Embryonic facial prominence (tissue), 1 donor: ENCODE data around the gene DLG4.
"Not testable (repeated sequence)": the region's sequence is repeated elsewhere in the genome, so short reads cannot be mapped to it uniquely, and the experiment has no call there.

Source experiments
- DNase-seq: peaks from one replicate; pipeline ENCODE4 v3.0.0-alpha.2; 2016; ENCODE audit errors: extremely low spot score

DLG4 gene

DNA sequence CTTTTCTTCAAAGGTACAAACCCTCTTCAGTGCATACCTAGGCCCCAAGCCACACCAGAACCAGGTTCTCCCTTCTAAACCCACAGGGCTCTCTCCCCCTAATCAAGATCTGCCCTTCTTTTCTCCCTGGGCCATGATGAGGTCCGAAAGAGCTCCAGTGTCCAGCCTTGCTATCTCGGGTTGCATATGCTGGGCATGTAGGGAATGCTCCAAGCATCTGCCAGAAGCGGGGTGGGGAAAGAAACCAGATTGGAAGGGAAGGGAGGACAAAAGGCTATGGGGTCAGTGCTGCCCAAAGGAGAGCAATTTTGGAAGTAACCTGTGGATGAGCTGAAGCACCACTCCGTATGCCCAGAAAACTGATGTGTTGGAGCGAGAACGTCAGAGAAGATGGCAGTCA lies 29.6 kb upstream of the DLG4 start:
- no peak for DNase-seq

DNA sequence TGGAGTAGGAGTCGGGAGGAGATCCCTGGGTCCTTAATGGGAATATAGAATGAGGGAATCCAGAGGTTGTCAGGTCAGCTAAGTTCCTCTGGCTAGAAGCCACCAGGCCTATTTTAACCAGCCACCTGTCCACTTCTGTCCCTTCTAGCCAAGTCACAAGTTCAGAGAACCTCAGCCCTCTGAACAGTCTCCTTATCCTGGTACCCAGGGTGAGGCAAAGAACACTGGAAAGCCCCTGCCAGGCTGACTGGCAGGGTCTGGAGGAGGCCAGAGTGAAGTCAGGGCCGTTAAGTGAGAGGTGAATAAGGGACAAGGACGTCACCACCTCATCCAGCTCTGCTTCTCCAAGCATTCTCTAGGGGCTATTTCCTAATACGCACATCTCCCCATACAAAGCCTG lies 29.2 kb upstream of the DLG4 start:
- DNase-seq = no peak

DNA sequence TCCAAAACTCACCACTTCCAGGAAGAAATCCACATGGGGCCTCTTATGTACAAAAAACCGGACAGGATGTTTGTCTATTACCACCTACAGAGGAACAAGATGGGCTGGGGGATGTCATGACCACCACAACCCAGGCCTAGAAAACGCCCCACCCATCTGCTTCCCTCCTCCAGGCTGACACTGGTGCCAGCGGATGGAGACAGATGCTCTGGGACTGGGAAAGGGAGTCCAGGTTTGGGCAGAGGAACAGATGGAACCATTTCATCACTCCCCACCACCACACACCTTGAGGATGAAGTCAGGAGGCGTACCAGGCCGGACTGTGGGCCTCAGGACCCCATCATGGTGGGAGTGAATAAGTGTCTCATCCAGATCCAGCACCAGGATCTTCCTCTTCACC lies 27.1 kb upstream of the DLG4 start:
- no peak for DNase-seq

DNA sequence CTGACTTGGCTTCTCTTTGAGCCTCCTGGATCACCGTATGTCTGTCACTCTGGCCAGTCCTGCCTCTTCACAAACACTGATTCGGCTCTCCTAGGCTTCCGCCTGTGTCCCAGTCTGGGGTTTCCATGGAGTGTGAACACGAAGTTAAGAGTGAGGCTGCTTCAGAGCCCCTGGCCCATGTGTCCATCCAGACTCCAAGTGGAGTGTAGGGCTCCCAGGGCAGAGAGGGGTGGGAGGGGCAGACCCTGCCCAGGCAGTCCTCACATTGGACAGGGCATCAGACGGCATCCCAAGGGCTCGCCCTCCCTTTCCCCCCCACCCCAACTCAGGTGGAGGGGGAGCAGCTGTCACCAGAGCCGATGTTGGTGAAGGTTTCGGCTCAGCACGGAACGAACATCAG lies 24.2 kb upstream of the DLG4 start:
- not testable (repeated sequence) for DNase-seq

DNA sequence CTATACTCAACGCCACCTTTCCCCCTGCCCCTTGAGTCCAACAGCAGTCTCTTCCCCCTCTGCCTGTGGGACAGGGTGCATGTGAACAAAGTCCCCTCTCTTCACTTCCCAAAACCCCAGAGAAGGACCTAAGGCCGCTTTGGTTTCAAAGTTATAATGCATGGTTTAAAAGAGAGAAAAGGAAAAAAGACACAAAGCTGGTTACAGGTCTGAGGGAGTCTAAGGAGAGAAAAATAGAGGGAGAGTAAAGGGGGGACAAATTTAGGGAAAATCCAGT lies 23.8 kb upstream of the DLG4 start:
- DNase-seq = no peak

DNA sequence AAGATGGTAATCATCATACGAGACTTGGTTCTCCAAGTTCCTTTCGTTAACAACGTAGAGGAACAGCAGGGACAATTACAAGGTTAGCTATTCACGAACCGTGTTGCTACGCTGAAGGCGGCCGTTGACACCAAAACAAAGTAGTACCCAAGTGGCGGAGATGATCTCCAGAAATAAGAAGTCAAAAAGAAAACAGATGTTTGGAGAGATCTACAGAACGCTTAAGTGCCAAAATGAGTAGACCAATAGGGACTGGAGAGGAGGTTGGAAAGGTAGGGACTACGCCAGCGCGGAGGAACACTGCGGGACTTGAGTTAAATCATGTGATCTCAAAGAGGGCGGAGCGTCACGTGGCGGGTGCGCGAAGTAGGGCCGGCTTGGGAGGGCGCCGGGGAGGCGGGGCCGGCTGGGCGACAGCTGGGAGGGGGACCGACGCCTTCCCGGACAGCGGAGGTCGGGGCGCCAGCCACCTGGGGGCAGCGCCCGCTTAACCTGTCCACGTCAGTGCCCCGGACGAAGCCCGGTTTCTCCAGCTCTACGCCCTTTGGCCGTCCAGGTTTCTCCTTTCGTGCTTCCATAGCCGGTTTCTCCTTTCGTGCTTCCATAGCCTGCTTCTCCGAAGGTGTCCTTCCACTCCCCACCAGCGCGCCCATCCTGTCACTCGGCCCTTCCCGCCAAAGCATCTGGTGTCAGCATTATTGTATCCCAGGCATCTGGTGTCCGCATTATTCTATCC lies 23.2 kb upstream of the DLG4 start:
- peak; percentile 93 for DNase-seq

DNA sequence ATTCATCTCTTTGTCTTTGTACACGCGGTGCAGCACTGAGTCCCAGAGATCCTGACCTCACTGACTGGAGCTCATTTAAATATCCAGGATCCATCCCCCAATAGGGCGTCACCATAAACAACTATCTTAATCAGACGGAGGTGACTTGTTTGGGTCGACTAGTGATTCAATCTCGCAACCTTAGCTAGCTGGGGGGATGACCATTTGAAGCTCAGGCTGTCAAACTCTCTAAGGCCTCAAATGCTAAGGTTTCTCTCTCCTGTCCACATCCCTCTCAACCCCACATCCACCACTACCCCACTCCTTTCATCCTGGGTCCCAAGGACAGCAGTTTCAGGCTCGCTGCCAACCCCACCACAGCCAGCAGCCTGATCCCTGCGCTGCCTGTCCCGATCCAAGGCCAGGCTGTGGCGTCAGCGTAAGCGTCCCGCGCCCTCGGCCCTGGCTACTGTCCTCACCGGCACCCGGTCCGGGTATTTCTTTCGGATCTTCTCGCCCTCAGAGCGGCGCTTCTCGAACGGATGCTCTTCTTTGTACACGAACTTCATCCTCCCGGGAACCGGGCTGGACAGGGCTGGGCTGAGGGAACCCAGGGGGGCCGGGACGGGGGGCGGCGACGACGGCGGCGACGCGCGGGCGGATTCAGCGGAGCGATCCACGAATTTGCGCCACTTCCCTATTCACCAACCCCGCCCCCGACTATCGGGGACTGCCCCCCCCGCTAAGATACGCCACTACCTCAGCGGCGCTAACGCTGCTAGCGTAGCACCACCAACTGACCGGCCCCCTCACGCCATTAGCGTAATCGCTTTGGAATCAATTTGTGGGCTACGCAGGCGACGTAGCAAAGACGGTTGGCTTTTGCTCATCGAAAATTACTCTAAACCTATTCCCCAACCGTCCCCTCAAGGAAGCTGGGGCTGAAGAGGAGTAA lies 22.4 kb upstream of the DLG4 start, which contains the start of gene GABARAP:
GABARAP (minus strand) TSS at position 667 of the 934 bp plus-strand sequence; CDS start at position 548, 119 bp downstream.
- DNase-seq = peak; percentile 84

DNA sequence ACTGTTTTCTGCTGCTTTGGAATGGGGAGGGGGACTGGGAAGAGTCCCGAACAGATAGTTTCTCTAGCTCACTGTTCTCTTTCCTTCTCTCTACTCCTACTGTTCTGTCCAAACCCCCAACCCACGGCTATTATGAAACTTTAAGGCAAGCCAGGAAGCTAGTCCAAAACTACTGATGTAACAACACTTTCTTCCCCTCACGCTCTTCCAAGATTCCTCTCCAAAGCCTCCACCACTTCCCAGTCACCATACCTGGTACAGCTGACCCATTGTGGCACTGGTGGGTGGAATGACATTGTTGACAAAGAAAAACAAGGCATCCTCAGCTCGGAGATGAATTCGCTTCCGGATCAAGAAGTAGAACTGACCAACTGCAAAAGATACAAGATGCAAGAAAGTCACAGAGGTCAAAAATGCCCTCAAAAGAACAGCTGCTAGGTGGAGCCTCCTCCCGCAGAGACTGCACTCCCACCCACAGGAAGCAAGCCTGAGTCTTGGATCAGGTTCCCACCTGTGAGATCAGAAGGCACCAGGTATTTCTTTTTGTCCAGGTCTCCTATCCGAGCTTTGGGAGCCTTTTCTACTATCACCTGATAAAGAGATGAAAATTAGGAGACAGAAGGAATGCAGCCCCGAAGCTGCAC lies 21.6 kb upstream of the DLG4 start:
- no peak for DNase-seq

DNA sequence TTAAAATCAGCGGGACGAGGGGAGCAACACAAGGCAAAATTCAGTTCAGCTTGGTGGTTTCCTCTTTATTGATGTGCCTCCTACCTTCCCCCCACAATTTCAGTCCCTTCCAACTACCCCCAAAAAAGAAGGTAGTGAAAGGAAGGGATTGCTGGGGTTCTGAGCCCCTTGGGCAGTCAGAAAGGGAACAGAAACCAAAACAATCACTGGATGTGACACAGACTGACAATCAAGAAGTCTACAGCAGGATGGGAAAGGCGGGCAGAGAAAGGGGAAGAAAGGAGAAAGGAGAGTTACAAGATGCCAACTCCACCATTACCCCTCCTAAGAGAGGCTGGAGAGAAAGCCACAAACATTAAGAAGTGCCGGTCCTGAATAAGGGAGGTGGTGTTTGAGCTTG lies 20.7 kb upstream of the DLG4 start:
- DNase-seq = no peak

DNA sequence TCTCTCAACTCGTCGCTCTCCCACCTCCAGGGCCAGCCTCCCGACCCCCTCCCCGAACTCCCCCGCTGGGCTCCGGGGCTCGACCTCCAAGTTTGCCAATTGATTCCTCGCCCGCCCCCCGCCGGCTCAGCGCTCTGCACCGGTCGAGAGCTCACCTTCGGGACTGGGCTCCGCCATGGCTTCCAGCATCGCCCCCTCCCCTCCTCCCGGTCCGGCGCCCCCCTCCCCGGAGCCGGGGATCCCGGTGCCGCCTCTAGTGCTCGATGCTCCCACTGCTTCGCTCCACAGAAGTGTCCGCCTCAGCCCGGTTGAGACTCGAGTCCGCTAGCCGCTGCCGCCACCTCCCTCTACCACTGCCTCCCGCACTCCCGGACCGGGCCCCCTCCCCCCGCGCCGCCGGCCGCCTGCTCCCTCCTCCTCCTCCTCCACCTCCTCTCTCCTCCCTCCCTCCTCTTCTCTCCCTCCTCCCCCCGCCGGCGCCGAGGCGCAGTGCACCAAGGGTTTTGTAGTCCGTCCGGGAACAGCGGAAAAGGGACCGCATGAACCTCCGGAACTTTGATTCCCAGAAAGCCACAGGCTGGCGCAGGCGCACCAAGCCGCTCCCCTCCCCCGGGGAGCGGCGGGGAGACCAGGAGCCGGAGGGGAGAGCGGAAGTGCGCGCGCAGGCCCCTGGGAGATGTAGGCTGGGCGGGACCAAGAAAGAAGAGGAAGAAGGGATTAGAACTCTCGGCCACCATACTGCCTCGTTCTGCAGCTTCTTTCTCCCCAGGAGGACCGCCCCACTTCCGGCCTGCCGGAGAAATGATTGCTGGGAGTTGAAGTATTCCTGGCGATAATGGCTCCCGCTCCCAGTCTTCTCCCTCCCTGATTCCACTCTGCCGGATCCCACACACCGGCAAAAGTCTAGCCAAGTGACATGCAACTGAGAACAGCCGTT lies 19.7 kb upstream of the DLG4 start, which contains the start of gene PHF23:
PHF23 (minus strand) TSS at position 367 of the 937 bp plus-strand sequence; CDS start at position 189, 178 bp downstream.
- DNase-seq = peak; percentile 99

DNA sequence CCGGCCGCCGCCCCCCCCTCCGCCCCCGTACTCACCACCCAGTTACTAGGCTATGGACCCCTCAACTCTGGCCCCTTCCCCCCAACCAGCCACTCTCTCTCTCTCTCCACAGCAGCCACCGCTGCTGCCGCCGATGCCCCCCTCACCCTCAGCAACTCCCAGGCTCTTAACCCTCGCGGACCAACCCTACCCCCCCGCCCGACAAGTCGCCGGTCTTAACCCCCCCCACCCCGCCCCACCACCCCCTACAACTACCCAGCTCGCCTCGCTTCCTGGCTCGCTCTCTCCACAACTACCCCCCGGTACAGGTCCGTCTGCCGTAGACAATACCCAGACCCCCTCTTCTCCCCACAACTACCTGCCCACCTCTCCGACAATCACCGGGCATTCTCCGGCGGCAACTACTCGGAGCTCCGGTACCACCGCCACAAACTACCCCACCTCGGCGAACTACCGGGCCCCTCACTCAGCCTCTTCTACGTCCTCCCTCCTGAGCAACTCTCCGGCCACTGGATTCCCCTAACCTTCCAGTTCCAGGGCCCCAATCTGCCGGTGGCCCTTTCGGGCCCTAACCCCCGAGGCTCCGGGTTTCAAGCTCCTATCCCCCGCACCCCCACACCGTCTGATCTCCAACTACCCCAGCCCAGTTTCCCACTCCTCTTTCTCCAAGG lies 18.9 kb upstream of the DLG4 start:
- no peak for DNase-seq

DNA sequence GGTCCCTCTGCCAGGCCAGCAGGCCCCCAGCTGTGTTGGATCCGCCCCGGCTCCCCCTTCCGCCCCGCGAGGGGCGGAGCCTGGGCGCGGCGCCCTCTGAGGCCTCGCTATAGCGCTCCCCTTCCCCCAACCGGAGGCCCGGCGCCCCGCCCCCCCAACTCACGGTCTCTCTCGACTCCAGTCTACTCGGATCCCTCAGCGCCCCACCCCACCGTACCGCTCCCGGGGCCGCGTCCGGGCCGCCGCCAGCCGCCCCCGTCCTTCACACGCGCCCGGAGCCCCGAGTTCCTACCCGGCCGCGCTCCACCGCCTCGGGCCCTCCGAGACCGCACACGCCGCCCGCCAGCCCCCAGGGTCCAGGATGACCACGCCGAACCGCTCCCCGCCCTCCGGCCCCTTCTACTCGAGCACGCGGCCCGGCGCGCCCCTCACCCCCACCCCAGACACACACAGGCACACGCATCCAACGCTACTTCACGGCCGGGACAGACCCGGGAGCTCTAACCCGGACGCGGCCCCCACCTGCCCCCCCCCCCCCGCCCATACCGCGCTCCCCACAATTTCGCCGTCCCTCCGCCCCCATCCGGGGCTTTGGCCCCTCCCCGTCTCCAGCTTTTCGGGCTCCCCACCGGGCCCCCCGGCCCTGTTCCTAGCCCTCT lies 18.3 kb upstream of the DLG4 start:
- DNase-seq = no peak

DNA sequence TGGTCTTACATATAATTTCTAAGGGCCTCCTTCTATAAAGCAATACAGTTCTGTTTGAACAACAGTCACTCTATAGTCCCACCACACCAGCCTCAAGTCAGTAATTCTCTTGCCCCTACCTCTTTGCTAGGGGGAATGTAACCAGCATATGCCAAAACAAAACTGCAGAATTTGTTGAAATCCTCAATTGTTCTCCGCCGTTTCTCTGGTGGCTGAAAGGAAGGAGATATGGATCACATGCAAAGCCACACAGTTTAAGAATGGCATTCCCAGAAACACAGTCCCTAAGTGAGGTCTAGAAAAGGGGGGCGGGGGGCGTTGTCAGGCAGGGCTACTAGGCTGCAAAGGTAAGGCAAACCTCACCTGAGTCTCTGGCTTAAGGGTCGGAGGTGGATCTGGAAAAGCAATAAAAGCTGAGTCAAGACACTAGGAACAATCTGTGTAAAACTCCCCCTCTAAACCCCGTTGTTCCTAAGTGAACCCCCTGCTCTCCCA lies 17.7 kb upstream of the DLG4 start:
- DNase-seq = no peak

DNA sequence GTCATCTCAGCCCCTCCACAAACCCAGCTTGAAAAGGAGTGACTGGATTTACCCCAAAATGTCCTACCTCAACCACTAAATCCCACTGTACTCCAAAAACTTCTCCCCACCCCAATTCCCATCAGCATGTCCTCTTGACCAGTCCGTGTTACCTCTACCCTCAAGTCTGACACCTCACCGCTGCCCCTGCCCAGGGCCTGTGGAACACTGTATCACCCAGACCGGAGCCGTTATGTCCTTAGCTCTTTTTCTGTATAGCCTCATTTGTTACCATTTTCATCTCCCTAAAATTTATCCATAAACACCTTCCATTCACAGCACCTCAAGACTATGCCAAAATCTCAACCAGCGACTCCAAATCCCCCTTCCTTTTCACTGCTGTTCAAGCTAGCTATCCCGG lies 17.2 kb upstream of the DLG4 start:
- no peak for DNase-seq

DNA sequence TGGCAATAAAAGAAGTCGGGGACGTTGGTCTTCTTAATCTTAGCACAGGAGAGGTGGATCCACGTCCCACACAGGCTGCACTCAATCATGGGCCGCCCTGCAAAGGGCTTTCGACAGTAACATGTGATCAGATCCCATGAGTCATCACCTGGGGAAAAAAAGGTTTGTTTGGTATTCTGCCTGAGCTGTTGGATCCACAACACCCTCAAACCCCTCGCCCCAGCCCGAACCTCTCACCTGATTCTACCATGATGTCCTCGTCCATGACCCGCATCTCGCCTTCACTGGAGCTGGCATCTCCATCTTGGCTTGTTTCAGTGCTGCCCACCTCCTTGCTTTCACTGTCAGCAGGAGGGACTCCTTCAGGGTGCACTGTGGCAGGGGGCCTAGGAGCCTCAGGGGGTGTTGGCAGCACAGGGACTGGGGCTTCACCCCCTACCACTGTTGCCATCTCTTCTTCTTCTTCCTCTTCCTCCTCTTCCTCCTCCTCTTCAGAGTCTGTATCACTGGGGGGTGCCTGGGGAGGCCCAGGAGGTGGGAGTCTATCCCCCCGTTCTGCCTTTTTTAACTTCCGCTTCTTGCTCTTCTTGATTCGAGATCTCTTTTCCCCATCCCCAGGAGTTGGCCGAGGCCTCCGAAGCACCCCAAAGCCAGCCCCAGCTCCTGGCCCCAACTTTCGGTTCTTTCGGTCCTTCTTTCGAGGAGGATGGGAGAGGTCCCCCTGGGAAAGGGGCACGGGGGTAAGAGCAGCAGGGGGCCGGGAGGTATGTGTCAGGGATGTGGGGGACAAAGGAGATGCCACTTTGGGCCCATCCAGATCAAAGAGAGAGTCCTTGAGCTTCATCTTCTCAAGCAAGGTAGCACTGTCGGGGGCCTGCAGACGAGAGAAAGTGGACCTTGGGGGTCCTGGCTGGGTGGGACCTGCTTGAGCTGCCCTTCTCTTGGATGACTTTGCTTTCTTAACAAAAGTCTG lies 16.3 kb upstream of the DLG4 start:
- no peak for DNase-seq

DNA sequence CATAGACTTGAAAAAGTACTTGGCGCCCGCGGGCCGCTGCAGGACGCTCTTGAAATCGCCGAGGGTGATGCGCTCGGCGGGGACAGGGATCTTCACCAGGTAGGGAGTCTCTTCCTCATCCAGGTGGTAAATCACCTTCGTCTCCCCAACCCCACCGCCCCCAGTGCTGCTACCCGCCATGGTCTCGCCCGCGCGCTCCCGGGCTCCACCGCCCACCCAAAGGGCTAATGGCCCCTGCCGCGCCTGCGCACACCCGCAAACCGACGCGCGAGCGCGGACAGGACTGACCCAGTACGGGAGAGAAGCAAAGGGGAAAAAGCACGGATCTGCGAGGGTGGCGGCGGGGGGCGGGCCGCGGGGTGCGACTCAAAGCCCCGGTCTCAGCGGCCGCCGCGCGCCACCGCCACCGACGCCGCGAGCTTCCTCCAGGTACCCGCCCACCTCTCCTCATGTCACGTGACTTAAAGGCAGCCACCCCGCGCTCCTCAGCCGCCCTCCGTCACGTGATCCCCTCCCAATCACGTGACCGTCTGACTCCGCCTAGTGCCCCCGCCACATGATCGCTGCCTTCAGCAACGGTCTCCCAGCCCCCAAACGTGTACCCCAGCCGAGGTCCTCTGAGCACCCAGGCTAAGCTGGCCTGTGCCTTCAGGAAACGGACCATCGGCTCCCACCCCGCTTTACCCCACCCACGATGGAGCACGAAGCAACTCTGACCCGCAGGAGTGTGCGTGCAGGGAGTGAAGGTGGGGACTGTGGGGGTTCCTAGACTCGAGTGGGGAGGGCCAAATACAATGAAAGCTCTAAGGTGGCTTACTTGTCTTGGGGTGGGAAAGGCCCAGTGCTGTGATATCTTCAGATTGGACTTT lies 14.7 kb upstream of the DLG4 start, which contains the start of gene DVL2:
DVL2 (minus strand) TSS at position 435 of the 869 bp plus-strand sequence; CDS start at position 180, 255 bp downstream.
- peak; percentile 97 for DNase-seq

DNA sequence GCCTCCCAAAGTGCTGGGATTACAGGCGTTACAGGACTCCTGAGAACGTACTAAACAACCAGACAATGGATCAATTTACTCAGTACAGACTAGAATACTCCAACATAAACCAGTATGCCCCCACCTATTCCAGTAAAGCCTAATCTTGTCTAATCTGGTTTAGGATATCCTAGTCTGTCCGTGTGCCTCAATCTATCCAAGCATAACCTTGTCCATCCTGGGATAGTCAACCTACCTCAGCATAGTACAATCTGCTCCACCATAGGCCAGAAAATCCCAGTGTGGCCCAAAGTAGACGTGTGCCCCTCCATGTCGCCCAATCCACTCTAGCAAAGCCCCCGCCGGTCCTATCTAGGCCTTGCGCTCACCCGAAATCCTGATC lies 14.1 kb upstream of the DLG4 start:
- DNase-seq = no peak

DNA sequence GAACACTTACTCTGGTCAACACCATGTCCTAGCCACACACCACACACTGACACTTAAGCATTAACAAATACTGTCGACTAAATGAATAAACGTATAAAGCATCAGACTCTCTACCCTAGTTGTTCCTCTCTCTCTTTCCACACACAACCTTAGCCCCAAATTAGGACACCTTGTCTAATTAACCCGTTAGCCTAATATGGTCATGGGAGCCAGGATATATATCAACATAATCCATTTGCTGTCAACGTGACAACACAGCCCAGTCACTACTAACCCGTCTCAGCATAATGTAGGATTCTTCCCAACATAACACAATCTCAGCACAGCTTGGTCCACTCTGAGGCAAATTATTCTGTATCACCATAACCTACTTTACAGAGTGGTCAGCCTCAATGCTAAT lies 12.5 kb upstream of the DLG4 start:
- DNase-seq = no peak
